Colonic mucosa (tissue), 4 donors: ENCODE results near the gene SARS1. TPM values are rescaled to one million over a fixed set of nuclear protein-coding genes. Genes with fewer than 3 reads are reported as not detected.

Experiments used
- DNase-seq: peaks from one replicate; pipeline ENCODE4 v3.0.0-alpha.2; 2020
- H3K27ac ChIP-seq: fragments of 200-600 bp; one replicate; pipeline ENCODE4 v1.8.0; 2021
- H3K27me3 ChIP-seq: fragments of 200-600 bp; one replicate; pipeline ENCODE4 v1.8.0; 2021
- H3K36me3 ChIP-seq: fragments of 200-600 bp; one replicate; pipeline ENCODE4 v1.8.0; 2021
- H3K4me1 ChIP-seq: fragments of 200-600 bp; one replicate; pipeline ENCODE4 v1.8.0; 2021; ENCODE audit warnings: mild to moderate bottlenecking
- H3K4me3 ChIP-seq: fragments of 200-600 bp; one replicate; pipeline ENCODE4 v1.8.0; 2021
- H3K9ac ChIP-seq, 2 donors: one replicate each; pipeline ENCODE4 v1.7.0; 2013; ENCODE audit warnings: control low read depth in 2 of 2, low read depth in 2 of 2, low read length in 2 of 2
- H3K9me3 ChIP-seq: fragments of 200-600 bp; one replicate; pipeline ENCODE4 v1.8.0; 2021
- CTCF ChIP-seq: fragments of 200-600 bp; IDR thresholded peaks from one replicate; pipeline ENCODE4 v1.8.0; 2022; ENCODE audit warnings: antibody characterized with exemption, mild to moderate bottlenecking
- intact Hi-C: fragments of 100-400 bp; cut with DNase I; formaldehyde crosslinking; loops from one replicate; pipeline ENCODE4 v1.14.1; 2022
- total RNA-seq, 2 donors: library from RNA; stranded (reverse); fragmentation: NEBNext Ultra II Directional in 1 of 2; extraction: Animal tissue kit (Norgen Biotek cat#: 25700) in 1 of 2; gene quantifications; one replicate each; pipeline ENCODE4 v1.2.1, GENCODE V29; 2021
- donor health status: healthy.
- donor health status: DM: no; HTN: no; CAD: no.
- donor health status: DM: no; HTN: no; CAD: no.

SARS1 gene
- total RNA-seq, 2 donors from 2014 or later, result 139 to 193 TPM

DNA sequence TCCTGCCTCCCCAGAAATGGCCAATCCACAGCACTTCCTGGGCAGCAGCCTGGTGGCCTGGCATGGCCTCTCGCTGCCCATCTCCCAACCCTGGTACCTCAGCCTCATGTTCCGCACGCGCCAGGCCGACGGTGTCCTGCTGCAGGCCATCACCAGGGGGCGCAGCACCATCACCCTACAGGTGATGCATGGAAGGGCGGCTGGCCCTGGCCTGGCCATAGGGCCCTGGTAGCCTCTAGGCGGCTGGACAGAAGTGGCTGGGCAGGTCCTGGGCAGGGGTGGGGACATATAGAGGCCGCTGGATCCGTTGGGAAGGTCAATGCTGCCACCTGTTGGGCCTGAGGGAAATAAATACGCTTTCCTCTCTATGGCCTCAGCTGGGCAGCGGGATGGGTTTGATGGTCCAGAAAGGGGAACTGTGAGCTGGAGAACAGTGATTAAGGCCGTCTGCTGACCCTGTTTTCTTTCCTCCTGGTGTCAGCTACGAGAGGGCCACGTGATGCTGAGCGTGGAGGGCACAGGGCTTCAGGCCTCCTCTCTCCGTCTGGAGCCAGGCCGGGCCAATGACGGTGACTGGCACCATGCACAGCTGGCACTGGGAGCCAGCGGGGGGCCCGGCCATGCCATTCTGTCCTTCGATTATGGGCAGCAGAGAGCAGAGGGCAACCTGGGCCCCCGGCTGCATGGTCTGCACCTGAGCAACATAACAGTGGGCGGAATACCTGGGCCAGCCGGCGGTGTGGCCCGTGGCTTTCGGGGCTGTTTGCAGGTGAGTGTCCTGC is 50.1 kb downstream of the SARS1 start:
- peak; percentile 85 for DNase-seq
- no peaks in the 10 kb centered on the region for H3K27me3 ChIP-seq
- H3K9ac ChIP-seq, result no peak overlapping the region
- no peaks in the 10 kb centered on the region for H3K36me3 ChIP-seq
- intact Hi-C loops, result no loop called here
- H3K4me3 ChIP-seq, result no peak overlapping the region
- no peaks in the 10 kb centered on the region for H3K4me1 ChIP-seq
- H3K27ac ChIP-seq, result no peak overlapping the region
- H3K9me3 ChIP-seq, result no peaks in the 10 kb centered on the region
- TF ChIP-seq CTCF, result peak; percentile 91

DNA sequence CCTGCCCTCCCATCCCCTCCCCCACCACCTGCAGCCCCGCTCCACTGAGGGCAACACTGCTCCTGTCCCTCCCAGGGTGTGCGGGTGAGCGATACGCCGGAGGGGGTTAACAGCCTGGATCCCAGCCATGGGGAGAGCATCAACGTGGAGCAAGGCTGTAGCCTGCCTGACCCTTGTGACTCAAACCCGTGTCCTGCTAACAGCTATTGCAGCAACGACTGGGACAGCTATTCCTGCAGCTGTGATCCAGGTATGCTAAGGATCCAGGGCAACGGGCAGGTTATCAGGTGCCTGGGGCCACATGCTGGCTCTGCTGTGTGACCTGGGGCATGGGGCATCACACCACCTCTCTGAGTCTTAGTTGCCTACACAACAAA is 50.6 kb downstream of the SARS1 start:
- Histone ChIP-seq H3K4me1 (no peaks in the 10 kb centered on the region), H3K36me3 (no peaks in the 10 kb centered on the region), H3K9me3 (no peaks in the 10 kb centered on the region), H3K9ac (no peak overlapping the region), H3K27ac (no peak overlapping the region), H3K4me3 (no peak overlapping the region), H3K27me3 (no peaks in the 10 kb centered on the region)
- no peak for DNase-seq
- no peak for TF ChIP-seq CTCF
- intact Hi-C loops, result no loop called here

DNA sequence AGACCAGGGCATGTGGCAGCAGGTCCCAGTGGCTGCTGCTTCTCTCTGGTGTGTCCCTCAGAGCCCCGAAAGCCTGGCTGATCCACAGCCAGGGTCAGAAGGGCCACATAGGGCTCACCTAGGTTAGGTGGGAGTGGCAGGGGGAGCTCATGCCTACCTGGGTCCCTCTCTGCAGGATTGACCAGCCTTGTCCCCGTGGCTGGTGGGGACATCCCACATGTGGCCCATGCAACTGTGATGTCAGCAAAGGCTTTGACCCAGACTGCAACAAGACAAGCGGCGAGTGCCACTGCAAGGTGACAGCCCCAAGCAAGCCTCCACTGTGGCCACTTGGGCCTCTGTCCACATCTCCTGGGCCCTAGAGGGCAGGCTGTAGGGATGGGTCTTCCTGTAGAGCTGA is 51.3 kb downstream of the SARS1 start:
- H3K27me3 ChIP-seq, result no peaks in the 10 kb centered on the region
- no peaks in the 10 kb centered on the region for H3K36me3 ChIP-seq
- DNase-seq, result no peak
- intact Hi-C loops, result no loop called here
- no peaks in the 10 kb centered on the region for H3K4me1 ChIP-seq
- H3K9me3 ChIP-seq, result no peaks in the 10 kb centered on the region
- H3K27ac ChIP-seq, result no peak overlapping the region
- no peak for TF ChIP-seq CTCF
- no peak overlapping the region for H3K9ac ChIP-seq
- H3K4me3 ChIP-seq, result no peak overlapping the region

DNA sequence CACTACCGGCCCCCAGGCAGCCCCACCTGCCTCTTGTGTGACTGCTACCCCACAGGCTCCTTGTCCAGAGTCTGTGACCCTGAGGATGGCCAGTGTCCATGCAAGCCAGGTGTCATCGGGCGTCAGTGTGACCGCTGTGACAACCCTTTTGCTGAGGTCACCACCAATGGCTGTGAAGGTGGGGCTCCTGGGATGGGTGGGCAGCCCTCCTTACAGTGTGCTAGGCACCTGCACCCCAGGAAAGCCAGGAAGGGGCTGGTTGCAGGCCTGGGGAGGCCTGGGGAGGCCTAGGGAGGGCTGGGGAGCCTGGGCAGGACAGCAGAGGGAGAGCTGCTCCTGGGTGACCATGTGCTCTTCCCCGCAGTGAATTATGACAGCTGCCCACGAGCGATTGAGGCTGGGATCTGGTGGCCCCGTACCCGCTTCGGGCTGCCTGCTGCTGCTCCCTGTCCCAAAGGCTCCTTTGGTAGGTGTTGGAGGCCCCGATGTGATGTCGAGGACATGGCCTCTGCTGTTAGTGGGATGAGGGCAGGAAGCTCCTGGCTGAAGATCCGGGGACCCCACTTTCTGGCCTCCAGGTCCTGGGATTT is 52.1 kb downstream of the SARS1 start:
- Histone ChIP-seq H3K4me3 (no peak overlapping the region), H3K9ac (no peak overlapping the region), H3K9me3 (no peaks in the 10 kb centered on the region), H3K36me3 (no peaks in the 10 kb centered on the region), H3K27me3 (no peaks in the 10 kb centered on the region), H3K27ac (no peak overlapping the region), H3K4me1 (no peaks in the 10 kb centered on the region)
- DNase-seq, result no peak
- no peak for TF ChIP-seq CTCF
- intact Hi-C loops, result no loop called here

DNA sequence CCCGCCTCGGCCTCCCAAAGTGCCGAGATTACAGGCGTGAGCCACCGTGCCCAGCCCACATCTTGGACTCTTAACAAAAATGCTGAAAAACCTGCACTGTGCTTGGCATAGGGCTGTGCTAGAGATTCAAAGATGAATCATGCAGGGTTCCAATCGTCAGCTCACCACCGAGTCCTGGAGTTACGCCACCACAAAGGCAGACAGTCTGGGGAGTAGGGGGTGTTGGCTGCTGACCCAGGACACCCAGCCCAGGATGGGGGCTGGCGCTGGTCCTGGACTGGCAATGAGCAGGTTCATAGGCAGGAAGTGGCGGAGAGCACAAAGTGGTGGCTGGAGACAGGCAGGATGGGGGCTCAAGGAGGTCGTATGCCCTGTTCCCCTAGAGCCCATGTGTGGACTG is 53.2 kb downstream of the SARS1 start:
- Histone ChIP-seq H3K9me3 (no peaks in the 10 kb centered on the region), H3K4me1 (no peaks in the 10 kb centered on the region), H3K27ac (no peak overlapping the region), H3K4me3 (no peak overlapping the region), H3K27me3 (no peaks in the 10 kb centered on the region), H3K9ac (no peak overlapping the region), H3K36me3 (no peaks in the 10 kb centered on the region)
- TF ChIP-seq CTCF, result no peak
- DNase-seq, result no peak
- intact Hi-C loops, result no loop called here
